ENCODE data around the gene TMEM234. TPM values are rescaled to one million over a fixed set of nuclear protein-coding genes. Genes with fewer than 3 reads are reported as not detected.

The TMEM234 gene
- total and polyA plus RNA-seq, 10 of the 15 experiments (the other 5 are each of a cell fraction or from before 2014, with no cell fraction given) = 2.9 to 10.9 (median 6.4) TPM

DNA sequence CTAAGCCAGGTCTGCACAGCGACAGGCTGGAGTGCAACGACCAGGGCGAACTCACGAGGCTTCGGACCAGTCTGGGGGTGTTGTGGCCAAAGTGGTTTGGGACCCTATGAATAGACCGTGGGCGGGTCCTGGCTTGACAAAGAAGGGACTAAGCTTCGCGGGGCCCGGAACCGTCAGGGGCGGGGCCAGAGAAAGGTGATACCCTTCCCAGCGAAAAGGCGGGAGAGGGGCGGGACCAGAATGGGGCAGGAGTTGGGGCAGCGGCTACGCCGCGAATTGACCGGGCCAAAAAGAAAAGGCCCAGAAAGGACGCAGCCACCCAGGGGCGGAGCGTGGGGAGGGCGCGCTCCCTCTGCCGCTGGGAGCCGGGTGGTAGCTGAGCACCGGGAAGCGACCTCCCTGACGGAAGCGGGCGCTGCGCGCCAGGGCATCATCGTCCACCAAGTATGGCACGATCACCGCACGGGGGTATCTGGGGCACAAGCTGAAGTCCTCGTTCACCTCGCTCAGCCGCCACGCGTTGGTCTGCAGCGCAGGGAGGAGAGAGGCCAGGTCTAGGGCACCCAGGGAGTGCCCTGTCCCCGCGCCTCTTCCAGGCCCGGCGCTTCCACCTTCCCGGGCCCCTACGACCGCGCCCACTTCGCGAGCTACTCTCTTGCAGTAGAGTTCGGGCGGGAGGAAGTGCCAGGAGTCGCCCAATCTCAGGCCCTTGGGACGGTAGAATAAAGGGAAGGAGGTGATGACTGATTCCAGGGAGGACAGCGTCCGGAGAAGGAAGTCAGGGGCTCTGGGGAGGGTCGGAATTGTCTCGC is 18.2 kb upstream of the TMEM234 start (continued):
- TF ChIP-seq, protein P1, sequence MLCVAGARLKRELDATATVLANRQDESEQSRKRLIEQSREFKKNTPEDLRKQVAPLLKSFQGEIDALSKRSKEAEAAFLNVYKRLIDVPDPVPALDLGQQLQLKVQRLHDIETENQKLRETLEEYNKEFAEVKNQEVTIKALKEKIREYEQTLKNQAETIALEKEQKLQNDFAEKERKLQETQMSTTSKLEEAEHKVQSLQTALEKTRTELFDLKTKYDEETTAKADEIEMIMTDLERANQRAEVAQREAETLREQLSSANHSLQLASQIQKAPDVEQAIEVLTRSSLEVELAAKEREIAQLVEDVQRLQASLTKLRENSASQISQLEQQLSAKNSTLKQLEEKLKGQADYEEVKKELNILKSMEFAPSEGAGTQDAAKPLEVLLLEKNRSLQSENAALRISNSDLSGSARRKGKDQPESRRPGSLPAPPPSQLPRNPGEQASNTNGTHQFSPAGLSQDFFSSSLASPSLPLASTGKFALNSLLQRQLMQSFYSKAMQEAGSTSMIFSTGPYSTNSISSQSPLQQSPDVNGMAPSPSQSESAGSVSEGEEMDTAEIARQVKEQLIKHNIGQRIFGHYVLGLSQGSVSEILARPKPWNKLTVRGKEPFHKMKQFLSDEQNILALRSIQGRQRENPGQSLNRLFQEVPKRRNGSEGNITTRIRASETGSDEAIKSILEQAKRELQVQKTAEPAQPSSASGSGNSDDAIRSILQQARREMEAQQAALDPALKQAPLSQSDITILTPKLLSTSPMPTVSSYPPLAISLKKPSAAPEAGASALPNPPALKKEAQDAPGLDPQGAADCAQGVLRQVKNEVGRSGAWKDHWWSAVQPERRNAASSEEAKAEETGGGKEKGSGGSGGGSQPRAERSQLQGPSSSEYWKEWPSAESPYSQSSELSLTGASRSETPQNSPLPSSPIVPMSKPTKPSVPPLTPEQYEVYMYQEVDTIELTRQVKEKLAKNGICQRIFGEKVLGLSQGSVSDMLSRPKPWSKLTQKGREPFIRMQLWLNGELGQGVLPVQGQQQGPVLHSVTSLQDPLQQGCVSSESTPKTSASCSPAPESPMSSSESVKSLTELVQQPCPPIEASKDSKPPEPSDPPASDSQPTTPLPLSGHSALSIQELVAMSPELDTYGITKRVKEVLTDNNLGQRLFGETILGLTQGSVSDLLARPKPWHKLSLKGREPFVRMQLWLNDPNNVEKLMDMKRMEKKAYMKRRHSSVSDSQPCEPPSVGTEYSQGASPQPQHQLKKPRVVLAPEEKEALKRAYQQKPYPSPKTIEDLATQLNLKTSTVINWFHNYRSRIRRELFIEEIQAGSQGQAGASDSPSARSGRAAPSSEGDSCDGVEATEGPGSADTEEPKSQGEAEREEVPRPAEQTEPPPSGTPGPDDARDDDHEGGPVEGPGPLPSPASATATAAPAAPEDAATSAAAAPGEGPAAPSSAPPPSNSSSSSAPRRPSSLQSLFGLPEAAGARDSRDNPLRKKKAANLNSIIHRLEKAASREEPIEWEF (IDR thresholded peaks at IDR 0.05; ENCODE audit: insufficient replicate concordance, low read depth, low read length) = no peak
- TF ChIP-seq NBN (IDR thresholded peaks at IDR 0.05) (no peak), BHLHE40 (IDR thresholded peaks at IDR 0.05; ENCODE audit: borderline replicate concordance in 1 of 2, low read depth in 2 of 2, low read length in 1 of 2) (peak in 1 of 2 experiments; percentile 51; a peak in 1 of 4 replicates), ATF7 (IDR thresholded peaks at IDR 0.05; ENCODE audit: low read depth) (no peak), TCF3 (IDR thresholded peaks at IDR 0.05; ENCODE audit: borderline replicate concordance, insufficient read depth, low read depth, low read length) (no peak), KAT2A (conservative IDR thresholded peaks at IDR 0.05; ENCODE audit: control insufficient read depth, low read depth, low read length) (no peak), ZNF592 (IDR thresholded peaks at IDR 0.05) (no peak), SRF (IDR thresholded peaks at IDR 0.05; ENCODE audit: low read depth in 2 of 2, low read length in 2 of 2) (no peak), BCLAF1 (IDR thresholded peaks at IDR 0.05) (no peak)
- TF ChIP-seq, protein P2, sequence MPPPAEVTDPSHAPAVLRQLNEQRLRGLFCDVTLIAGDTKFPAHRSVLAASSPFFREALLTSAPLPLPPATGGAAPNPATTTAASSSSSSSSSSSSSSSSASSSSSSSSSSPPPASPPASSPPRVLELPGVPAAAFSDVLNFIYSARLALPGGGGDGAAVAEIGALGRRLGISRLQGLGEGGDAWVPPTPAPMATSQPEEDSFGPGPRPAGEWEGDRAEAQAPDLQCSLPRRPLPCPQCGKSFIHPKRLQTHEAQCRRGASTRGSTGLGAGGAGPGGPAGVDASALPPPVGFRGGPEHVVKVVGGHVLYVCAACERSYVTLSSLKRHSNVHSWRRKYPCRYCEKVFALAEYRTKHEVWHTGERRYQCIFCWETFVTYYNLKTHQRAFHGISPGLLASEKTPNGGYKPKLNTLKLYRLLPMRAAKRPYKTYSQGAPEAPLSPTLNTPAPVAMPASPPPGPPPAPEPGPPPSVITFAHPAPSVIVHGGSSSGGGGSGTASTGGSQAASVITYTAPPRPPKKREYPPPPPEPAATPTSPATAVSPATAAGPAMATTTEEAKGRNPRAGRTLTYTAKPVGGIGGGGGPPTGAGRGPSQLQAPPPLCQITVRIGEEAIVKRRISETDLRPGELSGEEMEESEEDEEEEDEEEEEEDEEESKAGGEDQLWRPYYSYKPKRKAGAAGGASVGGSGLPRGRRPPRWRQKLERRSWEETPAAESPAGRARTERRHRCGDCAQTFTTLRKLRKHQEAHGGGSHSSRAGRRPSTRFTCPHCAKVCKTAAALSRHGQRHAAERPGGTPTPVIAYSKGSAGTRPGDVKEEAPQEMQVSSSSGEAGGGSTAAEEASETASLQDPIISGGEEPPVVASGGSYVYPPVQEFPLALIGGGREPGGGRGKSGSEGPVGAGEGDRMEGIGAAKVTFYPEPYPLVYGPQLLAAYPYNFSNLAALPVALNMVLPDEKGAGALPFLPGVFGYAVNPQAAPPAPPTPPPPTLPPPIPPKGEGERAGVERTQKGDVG (CRISPR knock-in tag; IDR thresholded peaks at IDR 0.05) = no peak

All from GM12878 (cell line).